ENCODE measurements around the gene C4orf50.

DNA sequence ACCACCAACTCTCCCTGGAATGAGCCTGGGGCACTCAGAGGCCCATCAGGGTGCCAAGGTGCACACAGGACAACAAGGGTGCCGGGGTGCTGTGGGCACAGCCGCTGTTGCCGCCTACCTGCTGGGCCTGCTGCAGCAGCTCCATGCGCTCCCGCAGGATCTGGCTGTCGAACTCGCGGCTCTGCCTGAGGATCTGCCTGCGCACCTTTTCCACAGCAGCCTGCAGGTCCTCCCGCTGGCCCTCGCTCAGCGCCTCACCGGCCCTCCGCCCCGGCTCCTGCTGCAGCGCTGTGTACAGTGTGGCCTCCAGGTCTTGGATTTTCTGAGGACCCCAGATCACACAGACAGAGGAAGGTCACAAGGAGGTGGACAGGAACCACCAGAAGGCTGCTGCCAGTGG lies 17.6 kb upstream of the C4orf50 start:
- TF ChIP-seq, protein P1, sequence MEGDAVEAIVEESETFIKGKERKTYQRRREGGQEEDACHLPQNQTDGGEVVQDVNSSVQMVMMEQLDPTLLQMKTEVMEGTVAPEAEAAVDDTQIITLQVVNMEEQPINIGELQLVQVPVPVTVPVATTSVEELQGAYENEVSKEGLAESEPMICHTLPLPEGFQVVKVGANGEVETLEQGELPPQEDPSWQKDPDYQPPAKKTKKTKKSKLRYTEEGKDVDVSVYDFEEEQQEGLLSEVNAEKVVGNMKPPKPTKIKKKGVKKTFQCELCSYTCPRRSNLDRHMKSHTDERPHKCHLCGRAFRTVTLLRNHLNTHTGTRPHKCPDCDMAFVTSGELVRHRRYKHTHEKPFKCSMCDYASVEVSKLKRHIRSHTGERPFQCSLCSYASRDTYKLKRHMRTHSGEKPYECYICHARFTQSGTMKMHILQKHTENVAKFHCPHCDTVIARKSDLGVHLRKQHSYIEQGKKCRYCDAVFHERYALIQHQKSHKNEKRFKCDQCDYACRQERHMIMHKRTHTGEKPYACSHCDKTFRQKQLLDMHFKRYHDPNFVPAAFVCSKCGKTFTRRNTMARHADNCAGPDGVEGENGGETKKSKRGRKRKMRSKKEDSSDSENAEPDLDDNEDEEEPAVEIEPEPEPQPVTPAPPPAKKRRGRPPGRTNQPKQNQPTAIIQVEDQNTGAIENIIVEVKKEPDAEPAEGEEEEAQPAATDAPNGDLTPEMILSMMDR (IDR thresholded peaks at IDR 0.05; ENCODE audit: poor library complexity, severe bottlenecking) = no peak
- no peak for TF ChIP-seq MXI1 (conservative IDR thresholded peaks at IDR 0.05; ENCODE audit: poor library complexity, severe bottlenecking)
- no peak for TF ChIP-seq EZH2 (IDR thresholded peaks at IDR 0.05; ENCODE audit: borderline replicate concordance, insufficient read depth, low read length, poor library complexity, severe bottlenecking)
- TF ChIP-seq EP300 (conservative IDR thresholded peaks at IDR 0.05; ENCODE audit: poor library complexity, severe bottlenecking) = no peak
